Hepatocyte (in vitro differentiated cells): Measurements from ENCODE around the gene PRDM13. TPM values are rescaled to one million over a fixed set of nuclear protein-coding genes. Genes with fewer than 3 reads are reported as not detected.

Experiments used
- DNase-seq: peaks from one replicate; pipeline ENCODE4 v3.0.0-alpha.2; 2016; ENCODE audit warnings: low spot score
- H2AFZ ChIP-seq: fragments of 200-600 bp; sonication (generic); 2 replicates; pipeline ENCODE4 v1.6.0; 2016; ENCODE audit warnings: antibody characterized with exemption, mild to moderate bottlenecking
- H3K27ac ChIP-seq: fragments of 200-600 bp; sonication (generic); 2 replicates; pipeline ENCODE4 v1.5.1; 2016; ENCODE audit warnings: mild to moderate bottlenecking
- H3K27me3 ChIP-seq: fragments of 200-600 bp; sonication (generic); 2 replicates; pipeline ENCODE4 v1.6.1; 2016
- H3K36me3 ChIP-seq: fragments of 200-600 bp; sonication (generic); replicated peaks from 2 replicates; pipeline ENCODE4 v1.5.1; 2016; ENCODE audit warnings: low read depth; ENCODE audit not compliant: insufficient read depth
- H3K4me1 ChIP-seq: fragments of 200-600 bp; sonication (generic); 2 replicates; pipeline ENCODE4 v1.5.1; 2016; ENCODE audit warnings: mild to moderate bottlenecking, moderate library complexity; ENCODE audit not compliant: insufficient read depth
- H3K4me2 ChIP-seq: fragments of 200-600 bp; sonication (generic); 2 replicates; pipeline ENCODE4 v1.6.0; 2016
- H3K4me3 ChIP-seq: fragments of 200-600 bp; sonication (generic); 2 replicates; pipeline ENCODE4 v1.5.1; 2016; ENCODE audit warnings: mild to moderate bottlenecking
- H3K79me2 ChIP-seq: fragments of 200-600 bp; sonication (generic); 2 replicates; pipeline ENCODE4 v1.6.0; 2017; ENCODE audit warnings: mild to moderate bottlenecking
- H3K9me2 ChIP-seq: fragments of 200-600 bp; sonication (generic); replicated peaks from 2 replicates; pipeline ENCODE4 v1.6.0; 2017; ENCODE audit warnings: mild to moderate bottlenecking; ENCODE audit not compliant: insufficient read depth
- H3K9me3 ChIP-seq: fragments of 200-600 bp; sonication (generic); 2 replicates; pipeline ENCODE4 v1.5.1; 2016; ENCODE audit warnings: low read depth, mild to moderate bottlenecking
- H4K20me1 ChIP-seq: fragments of 200-600 bp; sonication (generic); 2 replicates; pipeline ENCODE4 v1.6.0; 2016; ENCODE audit warnings: mild to moderate bottlenecking; ENCODE audit not compliant: insufficient read depth, poor library complexity, severe bottlenecking
- CTCF ChIP-seq: fragments of 200-600 bp; sonication (generic); IDR thresholded peaks from 2 replicates; pipeline ENCODE4 v1.5.1; 2016; ENCODE audit warnings: antibody characterized with exemption, mild to moderate bottlenecking; ENCODE audit not compliant: poor library complexity
- EZH2 ChIP-seq: fragments of 200-600 bp; sonication (generic); IDR thresholded peaks from 2 replicates; pipeline ENCODE4 v1.6.1; 2016; ENCODE audit warnings: antibody characterized with exemption, mild to moderate bottlenecking, borderline replicate concordance
- EZH2phosphoT487 ChIP-seq: fragments of 200-600 bp; sonication (generic); IDR thresholded peaks from one replicate; pipeline ENCODE4 v1.6.1; 2018; ENCODE audit warnings: antibody characterized with exemption, mild to moderate bottlenecking, low read depth, moderate library complexity; ENCODE audit not compliant: unreplicated experiment, severe bottlenecking
- WGBS: methylation state at CpG from one replicate; pipeline ENCODE4 v1.1.6; 2016; ENCODE audit warnings: low lambda C conversion rate; ENCODE audit errors: missing lambda C conversion rate; 5-methylcytosine and 5-hydroxymethylcytosine counted together
- polyA plus RNA-seq: library from polyadenylated mRNA; unstranded; fragments of >200 nt; fragmentation: Nextera tagmentation; extraction: Ambion mirVana; gene quantifications from 2 replicates; pipeline ENCODE4 v1.2.1, GENCODE V29; 2016
- total RNA-seq: library from RNA; depleted of rRNA; stranded (reverse); fragments of >200 nt; gene quantifications from 2 replicates; pipeline ENCODE4 v1.2.3, GENCODE V29; 2014

The PRDM13 gene
- total and polyA plus RNA-seq, 2 experiments from 2014 or later = not detected

- Histone ChIP-seq H2AFZ (peak overlapping the region; percentile 83), H3K9me3 (no peaks in the 10 kb centered on the region), H3K79me2 (no peaks in the 10 kb centered on the region), H3K4me1 (peaks cover 16% of the 10 kb centered on the region), H3K4me3 (peak overlapping the region; percentile 45), H3K4me2 (peak overlapping the region; percentile 96), H4K20me1 (no peaks in the 10 kb centered on the region), H3K27me3 (peaks cover 99% of the 10 kb centered on the region), H3K36me3 (no peaks in the 10 kb centered on the region), H3K9me2 (no peaks in the 10 kb centered on the region), H3K27ac (no peak overlapping the region)
- WGBS = 4% methylated on average over 53 of the region's 55 CpGs
- TF ChIP-seq EZH2phosphoT487 (no peak), EZH2 (peak; percentile 37), CTCF (peak; percentile 8)
- DNase-seq = peak; percentile 29
Measured at GRCh38 chr6:99614430-99615186, 8.0 kb downstream of the PRDM13 start.

GRCh38 chr6:99617131-99617530 is 10.5 kb downstream of the PRDM13 start:
- DNase-seq = no peak
- Histone ChIP-seq H4K20me1 (no peaks in the 10 kb centered on the region), H3K27me3 (peaks cover 97% of the 10 kb centered on the region), H3K9me2 (no peaks in the 10 kb centered on the region), H3K4me3 (no peak overlapping the region), H3K79me2 (no peaks in the 10 kb centered on the region), H3K36me3 (no peaks in the 10 kb centered on the region), H2AFZ (no peak overlapping the region), H3K27ac (no peak overlapping the region), H3K4me2 (no peak overlapping the region), H3K4me1 (peaks cover 16% of the 10 kb centered on the region), H3K9me3 (no peaks in the 10 kb centered on the region)
- WGBS = 70% methylated on average over 2 of the region's 2 CpGs
- TF ChIP-seq CTCF (no peak), EZH2 (no peak), EZH2phosphoT487 (no peak)

GRCh38 chr6:99618649-99619408 is 12.2 kb downstream of the PRDM13 start:
- peaks cover 98% of the 10 kb centered on the region for H3K27me3 ChIP-seq
- no peak for DNase-seq
- H3K79me2 ChIP-seq = no peaks in the 10 kb centered on the region
- peaks cover 9% of the 10 kb centered on the region for H3K4me1 ChIP-seq
- no peak overlapping the region for H3K4me3 ChIP-seq
- 5% methylated on average over 64 of the region's 65 CpGs for WGBS
- TF ChIP-seq EZH2 (peak; percentile 78), CTCF (no peak)
- no peaks in the 10 kb centered on the region for H3K36me3 ChIP-seq
- H3K27ac ChIP-seq = no peak overlapping the region
- no peaks in the 10 kb centered on the region for H3K9me2 ChIP-seq
- H4K20me1 ChIP-seq = no peaks in the 10 kb centered on the region
- H3K9me3 ChIP-seq = no peaks in the 10 kb centered on the region
- H3K4me2 ChIP-seq = peak overlapping the region; percentile 49
- H2AFZ ChIP-seq = no peak overlapping the region
